GM21515 (cell line): Measurements from ENCODE around the gene BMPR2.
"Not testable (repeated sequence)": the region's sequence is repeated elsewhere in the genome, so short reads cannot be mapped to it uniquely, and the experiment has no call there.

Experiments used
- ATAC-seq: cut with Tn5 transposase; IDR thresholded peaks from one replicate; pipeline ENCODE4 v1.9.1; 2021; ENCODE audit not compliant: unreplicated experiment

Gene BMPR2

DNA sequence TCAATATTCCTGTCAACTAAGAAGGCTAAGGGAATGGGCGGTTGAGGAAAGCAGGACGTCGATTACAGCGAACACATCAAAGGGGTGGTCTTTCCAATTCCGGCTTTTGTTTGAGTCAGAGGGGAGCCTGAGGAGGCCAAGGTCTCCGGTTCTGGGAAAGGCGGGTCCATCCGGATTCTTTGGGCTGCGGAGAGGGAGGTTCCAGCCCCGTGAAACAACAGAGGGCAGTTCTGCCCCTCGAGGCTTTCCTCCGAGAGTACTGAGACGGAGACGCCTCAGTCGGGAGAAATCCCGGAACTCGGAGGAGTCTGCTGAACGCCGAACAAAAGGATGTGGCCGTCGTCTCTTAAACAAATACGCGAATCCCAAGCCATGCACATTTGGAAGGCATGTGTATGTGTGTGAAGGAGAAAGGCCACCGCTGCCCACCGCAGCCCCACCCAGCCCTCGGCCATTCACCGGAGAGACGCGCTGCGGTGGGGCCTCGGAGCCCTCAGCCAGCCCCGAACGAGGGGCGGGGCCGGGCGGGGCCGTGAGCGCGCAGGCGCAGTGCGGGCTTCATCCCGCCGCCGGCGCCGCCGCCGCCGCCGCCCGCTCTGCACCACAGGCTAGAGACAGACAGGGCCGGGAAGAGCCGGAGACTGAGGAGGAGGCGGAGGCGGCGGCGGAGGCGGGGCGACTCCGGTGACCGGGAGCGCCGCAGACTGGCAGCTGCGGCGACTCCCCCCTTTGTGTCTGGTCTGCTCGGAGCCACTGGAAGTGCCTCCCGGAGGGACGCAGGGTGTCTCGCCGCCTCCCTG is at the start of gene BMPR2:
Gene BMPR2, plus strand, starts transcription at position 719 of the 800 bp plus-strand sequence. CDS start 1,148 bp downstream, outside the sequence.
- peak; percentile 70 for ATAC-seq

DNA sequence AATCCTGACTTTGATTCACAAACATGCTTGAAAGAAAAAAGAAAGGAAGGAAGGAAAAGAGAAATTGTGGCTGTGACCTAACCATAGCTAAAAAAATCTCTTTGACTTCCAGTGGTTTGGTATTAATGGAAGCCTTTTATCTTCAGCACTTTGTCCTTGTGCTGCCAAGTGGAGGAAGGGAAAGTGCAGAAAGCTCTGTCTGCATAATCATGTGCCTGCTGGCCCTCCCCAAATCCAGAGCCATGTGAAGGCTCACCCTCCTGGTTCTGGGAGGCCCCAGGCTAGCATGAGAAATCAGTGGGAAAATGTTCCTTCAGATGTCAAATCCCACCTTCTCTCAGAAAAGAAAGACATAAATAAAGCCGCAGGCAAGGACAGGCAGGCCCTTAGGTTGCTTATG is 48.3 kb upstream of the BMPR2 start:
- ATAC-seq, result no peak

DNA sequence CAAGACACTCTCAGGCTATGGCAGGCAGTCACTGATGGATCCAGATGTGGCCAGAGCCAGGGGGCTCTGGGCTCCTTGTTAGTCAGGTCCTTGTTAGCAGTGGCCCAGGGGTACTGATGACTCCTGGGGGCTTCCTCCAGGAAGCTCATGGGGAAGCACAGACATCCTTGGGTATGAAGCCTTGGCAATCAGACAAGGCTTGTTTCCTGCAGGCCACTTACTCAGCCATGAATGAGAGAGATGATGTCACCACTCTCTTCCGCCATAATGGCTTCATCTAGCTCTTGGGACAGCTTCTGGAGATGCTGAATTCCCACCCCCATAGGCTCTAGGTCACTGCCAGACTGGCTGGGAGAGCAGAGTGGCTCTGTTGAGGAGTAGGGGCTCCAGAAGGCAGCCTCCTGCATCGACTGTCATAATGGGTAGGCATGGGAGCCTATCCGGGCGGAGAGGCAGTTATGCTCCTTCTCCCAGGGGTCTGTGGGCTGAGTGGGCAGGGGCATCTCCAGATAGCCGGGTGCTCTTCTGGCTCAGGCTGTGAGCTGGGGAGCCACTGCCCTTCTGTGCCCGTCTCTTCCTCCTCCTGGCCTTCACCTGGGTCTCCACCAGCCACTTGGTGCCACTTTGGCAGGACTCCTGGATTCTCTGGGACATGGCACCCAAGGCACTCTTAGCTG is 40.2 kb upstream of the BMPR2 start:
- ATAC-seq, result no peak

DNA sequence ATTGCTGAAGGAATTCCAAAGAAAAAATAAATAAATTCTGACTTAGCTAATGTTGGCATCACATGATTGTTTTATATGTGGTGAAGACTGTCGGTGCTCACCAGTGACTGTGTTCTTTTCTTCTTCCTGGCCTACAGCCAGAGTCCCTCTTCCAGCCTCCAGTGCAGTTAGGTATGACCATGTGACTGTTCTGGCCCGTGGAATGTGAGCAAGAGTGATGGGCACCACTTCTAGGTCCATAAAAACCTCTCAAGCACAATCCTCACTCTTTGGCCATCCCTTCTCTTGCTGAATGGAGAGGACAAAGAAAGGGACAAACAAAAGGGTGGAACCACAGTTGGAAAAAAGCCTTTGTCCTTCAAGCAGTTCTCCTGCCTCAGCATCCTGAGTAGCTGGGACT is 39.0 kb upstream of the BMPR2 start:
- no peak for ATAC-seq

DNA sequence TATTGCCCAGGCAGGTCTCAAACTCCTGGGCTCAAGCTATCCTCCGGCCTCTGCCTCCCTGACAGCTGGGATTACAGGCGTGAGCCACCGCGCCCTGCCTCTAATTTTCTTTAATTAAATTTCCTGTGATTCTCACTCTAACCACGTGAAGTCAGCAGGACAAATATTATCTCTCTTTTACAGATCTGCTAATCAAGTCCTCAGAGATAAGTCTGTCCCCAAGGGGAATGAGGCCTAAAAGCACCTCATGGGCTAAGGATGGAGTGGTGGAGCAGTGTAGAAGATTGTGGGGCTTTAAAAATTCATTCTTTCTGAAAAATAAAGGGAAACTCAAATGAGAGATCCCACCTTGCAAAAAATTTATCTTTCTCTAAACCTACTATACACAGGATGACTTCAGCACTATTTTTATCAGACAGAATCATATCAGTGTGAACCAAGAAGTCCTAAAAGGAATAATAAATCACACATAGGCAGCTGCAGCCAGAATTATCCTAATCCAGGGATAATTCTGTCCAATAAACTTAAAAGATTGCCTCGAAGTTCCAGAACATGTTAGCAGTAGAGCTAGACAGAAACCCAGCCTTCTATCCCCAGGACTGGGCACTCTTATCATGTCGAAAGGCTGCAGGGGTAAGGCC is 38.3 kb upstream of the BMPR2 start:
- no peak for ATAC-seq

DNA sequence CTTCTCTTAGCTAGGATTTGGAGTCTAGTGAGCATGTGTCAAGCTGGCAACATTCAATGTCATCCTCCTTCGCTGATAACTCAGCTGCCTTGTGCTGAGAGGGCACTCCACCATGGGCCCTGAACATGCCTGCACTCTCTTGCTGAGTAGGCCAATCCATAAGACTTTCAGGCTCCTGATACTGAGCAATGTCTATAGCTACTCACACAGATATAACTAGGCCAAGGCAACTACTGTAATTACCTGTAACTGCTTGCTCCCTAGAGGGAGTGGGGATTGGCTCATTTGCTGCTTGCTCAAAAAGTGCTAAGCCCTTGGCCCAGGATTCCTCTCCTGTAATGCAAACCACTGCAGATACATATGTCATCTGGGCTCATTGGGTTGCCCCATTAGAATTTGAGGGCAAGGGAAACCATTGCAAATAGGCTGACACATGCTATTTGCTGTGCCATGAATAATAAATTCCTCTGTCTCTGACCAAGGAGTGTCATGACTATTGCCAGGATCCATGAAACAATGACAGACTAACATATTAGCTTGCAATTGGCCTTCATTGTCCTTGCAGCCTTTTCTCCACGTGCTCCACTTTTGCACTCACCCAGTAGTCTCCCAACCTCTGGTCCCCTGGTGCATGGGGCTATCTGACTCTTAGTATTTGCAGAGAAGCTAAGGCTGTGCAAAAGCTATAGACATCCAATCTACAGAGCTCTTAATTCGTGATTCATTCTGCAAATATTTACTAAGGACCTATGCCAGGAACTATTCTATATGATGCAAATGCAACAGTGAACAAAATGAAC is 36.9 kb upstream of the BMPR2 start:
- no peak for ATAC-seq

DNA sequence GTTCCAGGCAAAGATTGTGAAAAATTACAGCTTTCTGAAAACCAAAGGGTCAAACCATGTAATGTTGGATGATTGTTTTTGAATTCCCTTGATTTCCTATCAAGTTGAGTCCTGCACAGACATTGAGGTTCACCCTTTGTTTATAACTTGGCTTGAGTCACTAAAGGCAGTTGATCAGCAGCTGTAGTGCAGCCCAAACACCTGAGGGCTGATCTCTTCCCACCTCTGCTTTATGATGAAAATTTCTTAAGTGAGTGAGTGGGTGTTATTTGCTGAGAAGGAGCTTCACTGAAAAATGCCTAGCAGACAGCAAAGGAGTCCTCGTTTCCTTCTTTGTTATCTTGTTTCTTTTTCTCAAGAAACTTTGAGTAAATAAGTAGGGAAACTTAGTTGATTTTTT is 31.9 kb upstream of the BMPR2 start:
- no peak for ATAC-seq

DNA sequence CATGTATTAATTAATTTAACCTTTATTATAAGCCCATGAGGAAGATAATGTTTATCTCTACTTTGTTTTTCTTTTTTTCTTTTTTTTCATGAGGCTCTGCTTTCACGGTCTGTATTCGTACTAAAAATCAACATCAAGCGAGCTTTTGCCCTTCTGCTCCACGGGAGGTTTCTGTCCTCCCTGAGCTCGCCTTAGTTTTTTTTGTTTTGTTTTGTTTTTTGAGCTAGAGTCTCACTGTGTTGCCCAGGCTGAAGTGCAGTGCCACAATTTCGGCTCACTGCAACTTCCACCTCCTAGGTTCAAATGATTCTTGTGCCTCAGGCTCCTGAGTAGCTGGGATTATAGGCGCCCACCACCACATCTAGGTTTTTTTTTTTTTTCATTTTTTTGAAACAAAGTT is 29.9 kb upstream of the BMPR2 start:
- no peak for ATAC-seq

DNA sequence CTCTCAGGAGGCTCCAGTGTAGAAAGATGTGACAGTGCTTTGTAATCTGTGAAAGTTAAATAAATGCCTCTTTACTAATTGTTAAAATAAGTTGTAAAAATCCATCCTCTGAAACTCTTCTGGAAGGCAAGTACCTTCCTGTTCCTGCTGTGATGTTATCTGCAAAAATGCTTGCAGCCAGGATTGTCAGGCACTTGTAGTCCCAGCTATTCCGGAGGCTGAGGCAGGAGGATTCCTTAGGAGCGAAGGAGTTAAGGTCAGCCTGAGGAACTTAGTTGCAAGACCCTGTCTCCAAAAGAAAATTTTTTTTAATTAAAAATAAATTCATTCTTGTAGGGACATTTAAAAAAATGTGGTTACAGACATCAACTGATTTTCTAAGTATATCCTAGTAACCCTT is 22.7 kb upstream of the BMPR2 start:
- no peak for ATAC-seq

DNA sequence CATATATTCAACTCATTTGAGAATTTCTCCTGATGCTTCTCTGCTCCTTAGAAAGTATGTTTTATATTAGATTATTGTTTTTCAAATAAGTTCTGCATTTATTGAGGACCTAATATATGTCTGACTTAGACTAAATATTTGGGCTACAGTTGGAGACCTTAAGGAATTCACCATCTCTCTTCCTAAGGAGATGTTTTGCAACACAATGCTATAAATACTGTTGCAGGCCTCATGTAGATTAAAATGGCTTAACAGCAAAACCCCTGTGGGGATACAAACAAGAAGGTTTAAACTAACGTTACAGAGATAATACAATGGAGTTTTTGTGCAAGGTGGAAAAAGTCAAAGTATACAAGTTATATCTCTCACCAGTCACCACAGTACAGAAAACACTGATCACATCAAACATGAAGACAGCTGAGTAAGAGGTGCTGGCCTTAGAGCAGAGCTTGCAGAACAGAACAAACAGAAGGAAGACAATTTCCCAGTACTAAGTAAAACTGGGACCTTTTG is 20.1 kb upstream of the BMPR2 start:
- ATAC-seq, result no peak

DNA sequence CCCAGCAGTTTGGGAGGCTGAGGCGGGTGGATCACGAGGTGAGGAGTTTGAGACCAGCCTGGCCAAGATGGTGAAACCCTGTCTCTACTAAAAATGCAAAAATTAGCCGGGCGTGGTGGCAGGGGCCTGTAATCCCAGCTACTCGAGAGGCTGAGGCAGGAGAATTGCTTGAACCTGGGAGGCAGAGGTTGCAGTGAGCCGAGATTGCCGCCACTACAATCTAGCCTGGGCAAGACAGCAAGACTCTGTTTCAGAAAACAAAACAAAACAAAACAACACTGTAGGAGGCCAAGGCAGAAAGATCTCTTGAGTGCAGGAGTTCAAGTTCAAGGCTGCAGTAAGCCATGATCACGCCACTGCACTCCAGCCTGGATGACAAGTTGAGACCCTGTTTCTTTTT is 17.2 kb upstream of the BMPR2 start:
- ATAC-seq, result not testable (repeated sequence)

DNA sequence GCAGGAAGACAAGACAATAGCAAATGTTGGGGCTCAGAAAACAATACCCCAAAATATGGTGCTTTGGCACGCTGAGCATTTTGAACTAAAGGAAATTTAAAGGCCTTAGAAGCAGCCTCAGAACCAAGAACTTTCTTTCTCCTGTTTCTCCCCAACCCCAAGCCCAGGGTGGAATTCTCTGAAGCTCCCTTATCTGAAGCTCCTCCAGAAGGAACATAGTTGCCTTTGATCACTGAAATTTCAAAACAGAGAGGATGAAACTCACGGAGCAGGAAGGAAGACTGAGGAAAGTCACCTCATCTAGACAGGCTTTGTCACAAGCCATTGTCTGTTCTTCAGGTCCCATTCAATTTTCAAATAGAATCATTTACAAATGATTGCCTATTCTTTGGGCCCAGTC is 15.5 kb upstream of the BMPR2 start:
- no peak for ATAC-seq

DNA sequence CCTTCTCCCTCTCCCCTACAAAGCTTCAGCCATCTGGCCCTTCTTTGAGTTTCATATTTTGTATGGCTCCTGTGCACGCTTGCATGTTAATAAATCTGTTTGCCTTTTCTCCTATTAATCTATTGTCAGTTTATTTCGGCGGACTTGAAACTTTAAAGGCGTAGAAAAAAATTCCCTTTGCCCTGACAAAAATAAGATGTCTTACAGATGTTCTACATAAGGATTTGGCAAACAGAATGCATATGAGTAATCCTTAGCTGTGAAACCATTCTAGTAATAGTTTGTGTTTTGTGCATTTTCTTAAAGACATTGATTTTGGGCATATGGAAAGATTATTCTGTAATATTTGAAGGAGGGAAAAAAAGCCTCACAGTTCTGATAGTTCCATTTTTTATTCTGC is 15.0 kb upstream of the BMPR2 start:
- ATAC-seq, result no peak

DNA sequence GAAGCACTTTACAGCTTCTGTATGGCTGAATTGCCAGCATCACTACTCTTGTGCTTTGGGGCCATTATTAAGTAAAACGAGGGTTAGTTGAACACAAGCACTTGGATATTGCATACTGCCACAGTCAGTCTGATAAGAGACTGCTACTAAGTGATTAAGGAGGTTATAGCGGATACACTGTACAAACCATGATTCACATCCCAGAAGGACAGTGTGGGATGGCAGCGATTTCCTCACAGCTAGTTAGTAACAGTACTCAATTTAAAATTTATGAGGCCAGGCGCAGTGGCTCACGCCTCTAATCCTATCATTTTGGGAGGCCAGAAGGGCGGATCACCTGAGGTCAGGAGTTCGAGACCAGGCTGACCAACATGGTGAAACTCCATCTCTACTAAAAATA is 2.6 kb upstream of the BMPR2 start:
- no peak for ATAC-seq

DNA sequence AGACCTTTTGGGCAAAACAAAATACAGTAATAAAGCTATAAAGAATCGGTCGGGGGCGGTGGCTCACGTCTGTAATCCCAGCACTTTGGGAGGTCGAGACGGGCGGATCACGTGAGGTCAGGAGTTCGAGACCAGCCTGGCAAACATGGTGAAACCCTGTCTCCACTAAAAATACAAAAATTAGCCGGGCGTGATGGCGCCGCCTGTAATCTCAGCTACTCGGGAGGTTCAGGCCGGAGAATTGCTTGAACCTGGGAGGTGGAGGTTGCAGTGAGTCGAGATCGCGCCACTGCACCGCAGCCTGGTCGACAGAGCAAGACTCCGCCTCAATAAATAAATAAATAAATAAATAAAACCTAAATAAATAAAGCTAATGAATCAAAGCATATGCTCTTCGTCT is 1.7 kb upstream of the BMPR2 start:
- ATAC-seq, result not testable (repeated sequence)

DNA sequence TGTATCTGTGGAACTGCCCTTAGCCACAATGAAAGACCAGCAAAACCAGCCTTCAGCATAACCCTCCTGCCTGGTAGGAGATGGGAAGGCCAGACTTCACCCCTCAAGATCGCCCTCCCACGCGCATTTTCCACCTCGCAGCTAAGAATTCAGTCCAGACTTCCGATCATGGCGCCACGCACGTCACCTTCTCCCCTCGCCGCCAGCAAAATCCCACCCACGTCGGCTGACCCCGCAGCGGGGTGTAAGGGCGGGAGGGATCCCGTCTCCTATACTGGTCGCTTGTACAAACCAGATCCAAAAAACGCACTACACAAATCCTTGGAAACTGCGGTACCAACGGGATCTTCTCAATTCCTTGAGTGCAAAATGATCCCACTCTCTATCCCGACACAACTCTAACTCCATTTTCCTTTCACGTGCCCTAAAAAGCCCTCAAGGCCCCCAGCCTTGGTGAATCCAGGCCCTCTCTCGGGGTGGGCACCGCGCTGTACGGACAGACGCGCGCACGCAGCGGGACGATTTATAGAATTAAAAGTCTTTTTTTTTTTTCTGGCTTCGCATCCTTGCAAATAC is 1.0 kb upstream of the BMPR2 start:
- no peak for ATAC-seq

DNA sequence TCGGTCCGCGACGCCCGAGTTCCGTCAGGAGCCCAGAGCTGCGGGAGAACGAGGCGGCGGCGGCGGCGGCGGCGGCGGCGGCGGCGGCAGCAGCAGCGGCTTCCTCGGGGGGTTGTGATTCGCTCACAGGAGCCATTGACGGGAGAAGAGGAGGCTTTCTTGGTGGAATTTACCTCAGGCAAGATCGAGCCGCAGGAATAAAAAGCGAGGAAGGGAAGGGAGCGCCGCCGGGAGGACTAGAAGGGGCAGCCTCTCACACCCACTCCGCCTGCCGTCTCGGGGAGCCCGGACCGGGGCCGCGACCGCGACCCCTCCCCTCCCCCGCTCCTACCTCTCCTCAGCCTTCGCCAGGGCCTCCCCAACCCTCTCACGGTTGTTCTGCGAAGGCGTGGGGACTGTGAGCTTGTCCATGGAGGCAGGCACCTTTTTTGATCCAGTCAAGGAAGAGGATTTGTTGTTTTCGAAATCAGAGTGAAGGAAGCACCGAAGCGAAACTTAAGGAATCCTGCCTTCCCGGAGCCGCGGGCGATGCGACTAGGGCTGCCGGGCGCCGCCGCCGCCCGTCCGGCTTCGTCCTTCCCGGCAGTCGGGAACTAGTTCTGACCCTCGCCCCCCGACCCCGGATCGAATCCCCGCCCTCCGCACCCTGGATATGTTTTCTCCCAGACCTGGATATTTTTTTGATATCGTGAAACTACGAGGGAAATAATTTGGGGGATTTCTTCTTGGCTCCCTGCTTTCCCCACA is 506 bp downstream of the BMPR2 start:
- ATAC-seq, result peak; percentile 20

DNA sequence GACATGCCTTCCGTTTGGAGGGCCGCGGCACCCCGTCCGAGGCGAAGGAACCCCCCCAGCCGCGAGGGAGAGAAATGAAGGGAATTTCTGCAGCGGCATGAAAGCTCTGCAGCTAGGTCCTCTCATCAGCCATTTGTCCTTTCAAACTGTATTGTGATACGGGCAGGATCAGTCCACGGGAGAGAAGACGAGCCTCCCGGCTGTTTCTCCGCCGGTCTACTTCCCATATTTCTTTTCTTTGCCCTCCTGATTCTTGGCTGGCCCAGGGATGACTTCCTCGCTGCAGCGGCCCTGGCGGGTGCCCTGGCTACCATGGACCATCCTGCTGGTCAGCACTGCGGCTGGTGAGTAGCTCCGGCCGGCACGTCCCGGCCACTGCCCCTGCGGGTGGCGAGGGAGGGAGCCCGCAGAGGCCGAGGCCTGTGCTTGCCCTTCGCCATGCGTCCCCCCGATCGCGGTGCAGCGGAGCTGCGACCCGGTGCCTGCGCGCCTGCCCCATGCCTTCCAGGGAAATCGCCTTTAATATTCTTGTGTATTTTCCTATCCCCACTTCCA is 1.2 kb downstream of the BMPR2 start:
- no peak for ATAC-seq

DNA sequence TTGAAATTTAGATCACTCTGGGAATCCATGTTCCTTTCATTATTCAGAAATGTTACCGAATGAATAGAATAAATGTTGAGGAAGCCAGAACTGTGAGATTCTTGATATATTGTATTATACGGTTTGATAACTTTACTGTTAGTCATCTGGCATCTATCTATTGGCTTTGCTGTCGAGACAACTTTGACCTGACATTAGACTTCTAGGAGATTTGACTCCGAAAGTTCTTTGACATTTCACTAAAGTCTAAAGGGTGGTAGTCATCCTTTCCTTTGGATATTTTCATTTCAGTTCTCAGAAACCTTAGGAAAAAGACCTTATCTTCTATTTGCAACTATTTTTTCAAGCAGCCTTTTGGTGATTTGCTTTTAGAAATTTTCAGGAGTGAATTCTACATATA is 1.9 kb downstream of the BMPR2 start:
- ATAC-seq, result no peak
